K562 (cell line): ENCODE results near the gene ANKRD10. TPM values are rescaled to one million over a fixed set of nuclear protein-coding genes. Genes with fewer than 3 reads are reported as not detected.
A peak's percentile ranks its signal among the peaks of the same experiment; 100 is the strongest.

Experiments
- ATF1 ChIP-seq, 2 experiments: fragments of 450-650 bp in 1 of 2; IDR thresholded peaks; 2 replicates each; pipeline ENCODE4 v1.6.1; 2016; ENCODE audit warnings: missing compliant biosample characterization in 1 of 2, missing genetic modification characterization in 1 of 2
- BRF1 ChIP-seq: IDR thresholded peaks from 3 replicates; pipeline ENCODE4 v1.6.1; 2011; ENCODE audit warnings: borderline replicate concordance, mild to moderate bottlenecking; ENCODE audit not compliant: insufficient read length; ENCODE audit errors: extremely low read depth
- CBX8 ChIP-seq: fragments of 200-600 bp; sonication (generic); IDR thresholded peaks from 2 replicates; pipeline ENCODE4 v1.6.1; 2012; ENCODE audit warnings: borderline replicate concordance, mixed run types, low read depth, mild to moderate bottlenecking, moderate library complexity, mixed read lengths, low read length, control low read depth, inconsistent platforms; ENCODE audit not compliant: poor library complexity, severe bottlenecking; ENCODE audit errors: extremely low read depth
- COPS2 ChIP-seq: fragments of 450-650 bp; conservative IDR thresholded peaks from 2 replicates; pipeline ENCODE4 v1.6.1; 2016; ENCODE audit warnings: mild to moderate bottlenecking, moderate library complexity
- KDM4B ChIP-seq, 2 experiments: fragments of 450-650 bp in 1 of 2; sonication (generic) in 1 of 2; IDR thresholded peaks; 2 replicates each; pipeline ENCODE4 v1.6.1; 2016 to 2017; ENCODE audit warnings: borderline replicate concordance in 2 of 2, antibody characterized with exemption in 1 of 2, low read depth in 1 of 2, mild to moderate bottlenecking in 1 of 2
- KLF13 ChIP-seq: fragments of 450-650 bp; IDR thresholded peaks from 2 replicates; pipeline ENCODE4 v1.6.1; 2016; ENCODE audit warnings: missing genetic modification characterization, low read depth, mild to moderate bottlenecking, missing compliant biosample characterization, moderate library complexity, borderline replicate concordance
- KLF6 ChIP-seq: fragments of 250-450 bp; sonication (Bioruptor Pico); IDR thresholded peaks from 2 replicates; pipeline ENCODE4 v1.4.0; 2020; ENCODE audit warnings: mild to moderate bottlenecking, moderate library complexity, borderline replicate concordance
- LARP7 ChIP-seq: fragments of 450-650 bp; IDR thresholded peaks from 2 replicates; pipeline ENCODE4 v1.6.1; 2016
- MTA2 ChIP-seq: fragments of 450-650 bp; IDR thresholded peaks from 2 replicates; pipeline ENCODE4 v1.6.1; 2016; ENCODE audit warnings: low read depth
- NELFE ChIP-seq: IDR thresholded peaks from 2 replicates; pipeline ENCODE4 v1.6.1; 2011; ENCODE audit warnings: mild to moderate bottlenecking; ENCODE audit not compliant: insufficient read depth, insufficient read length
- POLR2AphosphoS5 ChIP-seq: IDR thresholded peaks from 2 replicates; pipeline ENCODE4 v1.6.1; 2011; ENCODE audit warnings: mild to moderate bottlenecking, low read depth, low read length, moderate library complexity; ENCODE audit not compliant: control insufficient read depth, insufficient read depth
- POLR2H ChIP-seq: IDR thresholded peaks from 2 replicates; pipeline ENCODE4 v1.6.1; 2016; ENCODE audit warnings: missing genetic modification characterization, low read depth, mild to moderate bottlenecking, control low read depth, missing compliant biosample characterization, moderate library complexity
- RNF219 ChIP-seq: fragments of 250-450 bp; sonication (Bioruptor Pico); IDR thresholded peaks from 2 replicates; pipeline ENCODE4 v1.5.0; 2022; ENCODE audit warnings: mild to moderate bottlenecking
- SUPT5H ChIP-seq: fragments of 450-650 bp; IDR thresholded peaks from 2 replicates; pipeline ENCODE4 v1.6.1; 2016
- XRCC4 ChIP-seq: IDR thresholded peaks from one replicate; pipeline ENCODE4 v1.6.1; 2011; ENCODE audit not compliant: insufficient read depth, insufficient read length; ENCODE audit errors: extremely low read depth
- YBX1 ChIP-seq: fragments of 450-650 bp; IDR thresholded peaks from 2 replicates; pipeline ENCODE4 v1.7.1; 2016; ENCODE audit warnings: mild to moderate bottlenecking
- ZNF41 ChIP-seq: fragments of 250-450 bp; sonication (Bioruptor Pico); conservative IDR thresholded peaks from 2 replicates; pipeline ENCODE4 v1.4.0; 2020; ENCODE audit warnings: mild to moderate bottlenecking
- polyA plus RNA-seq, 8 experiments: library from polyadenylated mRNA; depleted of rRNA in 4 of 8; stranded (reverse) in 5 of 8; unstranded in 3 of 8; fragments of >200 nt; fragmentation: Nextera tagmentation in 2 of 8; fragmentation: Illumina TruSeq in 1 of 8; extraction: Ambion mirVana in 2 of 8; extraction: Trizol in 1 of 8; gene quantifications; 2 replicates each; pipeline versions ENCODE4 v1.2.1 to v1.2.3, GENCODE V29; 2011 to 2014; ENCODE audit warnings: inconsistent platforms in 1 of 8, missing spikeins in 1 of 8
- total RNA-seq, 7 experiments: library from RNA; depleted of rRNA in 6 of 7; stranded (reverse); fragments of >200 nt in 6 of 7; fragmentation: Illumina TruSeq in 2 of 7; extraction: Trizol in 2 of 7; gene quantifications; 2 replicates each; pipeline versions ENCODE4 v1.2.1 to v1.2.3, GENCODE V29; 2011 to 2021; ENCODE audit warnings: low replicate concordance in 1 of 7
- TF ChIP-seq, protein P1 (sequence below): fragments of 250-450 bp; sonication (Bioruptor Pico); IDR thresholded peaks from 2 replicates; pipeline ENCODE4 v1.6.1; 2021; ENCODE audit warnings: mild to moderate bottlenecking
- TF ChIP-seq, protein P2 (sequence below): fragments of 450-650 bp; IDR thresholded peaks from 2 replicates; pipeline ENCODE4 v1.6.1; 2016; ENCODE audit warnings: missing biosample characterization, missing genetic modification characterization
- TF ChIP-seq, protein P3 (sequence below): fragments of 150-350 bp; IDR thresholded peaks from 2 replicates; pipeline ENCODE4 v1.6.1; 2014; ENCODE audit warnings: low read depth, mild to moderate bottlenecking, low read length, borderline replicate concordance

ANKRD10 gene
- total and polyA plus RNA-seq, 9 of the 15 experiments (the other 6 are each of a cell fraction or from before 2014, with no cell fraction given), result 21.7 to 183 (median 45.0) TPM

- TF ChIP-seq, protein P1, sequence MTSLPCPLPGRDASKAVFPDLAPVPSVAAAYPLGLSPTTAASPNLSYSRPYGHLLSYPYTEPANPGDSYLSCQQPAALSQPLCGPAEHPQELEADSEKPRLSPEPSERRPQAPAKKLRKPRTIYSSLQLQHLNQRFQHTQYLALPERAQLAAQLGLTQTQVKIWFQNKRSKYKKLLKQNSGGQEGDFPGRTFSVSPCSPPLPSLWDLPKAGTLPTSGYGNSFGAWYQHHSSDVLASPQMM (CRISPR knock-in tag), result no peak
- TF ChIP-seq POLR2H (tag) (peak; percentile 69; the same call in 1 of the 2 replicates), RNF219 (CRISPR knock-in tag) (no peak), LARP7 (no peak), ATF1 (CRISPR knock-in tag; IDR thresholded peaks at IDR 0.05) (no peak), ATF1 (tag; IDR thresholded peaks at IDR 0.05) (peak; percentile 94), POLR2AphosphoS5 (no peak; the same call in 1 of the 2 replicates), CBX8 (no peak), NELFE (no peak), COPS2 (no peak), XRCC4 (no peak), KDM4B (IDR thresholded peaks at IDR 0.05; ENCODE audit: borderline replicate concordance in 2 of 2, low read depth in 1 of 2) (no peak), MTA2 (no peak), ZNF41 (no peak), KLF6 (no peak), KLF13 (tag) (no peak; the same call in 1 of the 2 replicates), YBX1 (no peak), BRF1 (no peak), SUPT5H (peak; percentile 77)
- TF ChIP-seq, protein P2, sequence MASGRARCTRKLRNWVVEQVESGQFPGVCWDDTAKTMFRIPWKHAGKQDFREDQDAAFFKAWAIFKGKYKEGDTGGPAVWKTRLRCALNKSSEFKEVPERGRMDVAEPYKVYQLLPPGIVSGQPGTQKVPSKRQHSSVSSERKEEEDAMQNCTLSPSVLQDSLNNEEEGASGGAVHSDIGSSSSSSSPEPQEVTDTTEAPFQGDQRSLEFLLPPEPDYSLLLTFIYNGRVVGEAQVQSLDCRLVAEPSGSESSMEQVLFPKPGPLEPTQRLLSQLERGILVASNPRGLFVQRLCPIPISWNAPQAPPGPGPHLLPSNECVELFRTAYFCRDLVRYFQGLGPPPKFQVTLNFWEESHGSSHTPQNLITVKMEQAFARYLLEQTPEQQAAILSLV (tag), result no peak
- TF ChIP-seq, protein P3, sequence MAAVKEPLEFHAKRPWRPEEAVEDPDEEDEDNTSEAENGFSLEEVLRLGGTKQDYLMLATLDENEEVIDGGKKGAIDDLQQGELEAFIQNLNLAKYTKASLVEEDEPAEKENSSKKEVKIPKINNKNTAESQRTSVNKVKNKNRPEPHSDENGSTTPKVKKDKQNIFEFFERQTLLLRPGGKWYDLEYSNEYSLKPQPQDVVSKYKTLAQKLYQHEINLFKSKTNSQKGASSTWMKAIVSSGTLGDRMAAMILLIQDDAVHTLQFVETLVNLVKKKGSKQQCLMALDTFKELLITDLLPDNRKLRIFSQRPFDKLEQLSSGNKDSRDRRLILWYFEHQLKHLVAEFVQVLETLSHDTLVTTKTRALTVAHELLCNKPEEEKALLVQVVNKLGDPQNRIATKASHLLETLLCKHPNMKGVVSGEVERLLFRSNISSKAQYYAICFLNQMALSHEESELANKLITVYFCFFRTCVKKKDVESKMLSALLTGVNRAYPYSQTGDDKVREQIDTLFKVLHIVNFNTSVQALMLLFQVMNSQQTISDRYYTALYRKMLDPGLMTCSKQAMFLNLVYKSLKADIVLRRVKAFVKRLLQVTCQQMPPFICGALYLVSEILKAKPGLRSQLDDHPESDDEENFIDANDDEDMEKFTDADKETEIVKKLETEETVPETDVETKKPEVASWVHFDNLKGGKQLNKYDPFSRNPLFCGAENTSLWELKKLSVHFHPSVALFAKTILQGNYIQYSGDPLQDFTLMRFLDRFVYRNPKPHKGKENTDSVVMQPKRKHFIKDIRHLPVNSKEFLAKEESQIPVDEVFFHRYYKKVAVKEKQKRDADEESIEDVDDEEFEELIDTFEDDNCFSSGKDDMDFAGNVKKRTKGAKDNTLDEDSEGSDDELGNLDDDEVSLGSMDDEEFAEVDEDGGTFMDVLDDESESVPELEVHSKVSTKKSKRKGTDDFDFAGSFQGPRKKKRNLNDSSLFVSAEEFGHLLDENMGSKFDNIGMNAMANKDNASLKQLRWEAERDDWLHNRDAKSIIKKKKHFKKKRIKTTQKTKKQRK, result no peak
These were observed 44.8 kb downstream of the ANKRD10 start (continued) for GRCh38 chr13:110869805-110870706.
